Thoracic aorta (tissue), 2 donors: ENCODE data around the gene PML. TPM values are rescaled to one million over a fixed set of nuclear protein-coding genes. Genes with fewer than 3 reads are reported as not detected.
A peak's percentile ranks its signal among the peaks of the same experiment; 100 is the strongest.
"Not testable (repeated sequence)": the region's sequence is repeated elsewhere in the genome, so short reads cannot be mapped to it uniquely, and the experiment has no call there.

Source experiments
- ATAC-seq: fragments of 150-250 bp; one replicate; pipeline ENCODE4 v1.8.0; 2017; ENCODE audit warnings: low read depth; ENCODE audit not compliant: insufficient number of reproducible peaks, low FRiP score
- DNase-seq: peaks from one replicate; pipeline ENCODE4 v3.0.0-alpha.2; 2020; ENCODE audit warnings: low spot score
- H3K27ac ChIP-seq, 2 donors: fragments of 200-600 bp; sonication (generic); 1 replicate in 1 of 2; 2 replicates in 1 of 2; pipeline ENCODE4 v1.5.1; 2016; ENCODE audit warnings: mild to moderate bottlenecking in 2 of 2, moderate library complexity in 2 of 2
- H3K27me3 ChIP-seq: fragments of 200-600 bp; sonication (generic); replicated peaks from 2 replicates; pipeline ENCODE4 v1.6.0; 2016; ENCODE audit warnings: mild to moderate bottlenecking; ENCODE audit not compliant: insufficient read depth
- H3K36me3 ChIP-seq: fragments of 200-600 bp; sonication (generic); one replicate; pipeline ENCODE4 v1.5.1; 2016
- H3K4me1 ChIP-seq, 2 donors: fragments of 200-600 bp; sonication (generic); 1 replicate in 1 of 2; 2 replicates in 1 of 2; pipeline versions ENCODE4 v1.5.1 to v1.6.0; 2016; ENCODE audit warnings: low read depth in 2 of 2, mild to moderate bottlenecking in 1 of 2; ENCODE audit not compliant: control insufficient read depth in 1 of 2
- H3K4me3 ChIP-seq: fragments of 200-600 bp; sonication (generic); 2 replicates; pipeline ENCODE4 v1.5.1; 2016; ENCODE audit warnings: mild to moderate bottlenecking
- H3K9me3 ChIP-seq: fragments of 200-600 bp; sonication (generic); 2 replicates; pipeline ENCODE4 v1.5.1; 2016
- total RNA-seq, 2 donors: library from RNA; depleted of rRNA; stranded (reverse); fragments of >200 nt; gene quantifications; one replicate each; pipeline versions ENCODE4 v1.1.0 to v1.2.3, GENCODE V29; 2016
- TF ChIP-seq, protein P1 (sequence below): fragments of 200-600 bp; sonication (generic); IDR thresholded peaks from one replicate; pipeline ENCODE4 v1.5.1; 2019; ENCODE audit warnings: antibody characterized with exemption

The PML gene
- total RNA-seq, 2 donors from 2014 or later, result 77.2 to 138 TPM

DNA sequence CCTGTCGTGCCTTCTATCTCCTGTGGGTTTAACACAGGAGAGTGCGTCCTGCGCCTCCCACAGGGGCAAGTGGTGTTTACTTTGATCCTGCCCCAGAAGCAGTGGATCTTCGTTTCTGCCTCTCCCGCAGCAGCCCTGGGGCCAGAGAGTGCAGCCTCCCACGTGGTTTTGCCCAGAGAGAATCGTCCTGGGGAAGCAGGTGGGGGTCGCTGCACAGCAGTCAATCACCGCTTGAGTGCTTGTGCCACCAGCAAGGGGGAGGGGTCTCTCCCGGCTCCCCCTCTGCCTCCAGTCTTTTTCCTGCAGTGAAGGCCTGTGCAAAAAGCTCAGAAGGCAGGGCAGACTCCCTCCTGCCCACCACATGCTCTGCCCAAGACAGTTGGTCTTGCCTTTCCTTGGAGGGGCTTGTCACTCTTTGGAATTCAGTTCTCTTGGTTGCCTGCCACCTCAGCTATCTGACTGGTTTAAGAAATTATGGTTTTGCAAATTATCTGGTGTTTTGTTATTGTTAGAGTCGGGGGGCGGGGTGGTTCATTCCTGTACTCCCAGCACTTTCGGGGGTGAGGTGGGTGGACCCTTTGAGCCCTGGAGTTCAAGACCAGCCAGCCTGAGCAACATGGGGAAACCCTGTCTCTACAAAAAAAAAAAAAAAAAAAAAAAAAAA, 29.3 kb upstream of the PML start:
- TF ChIP-seq, protein P1, sequence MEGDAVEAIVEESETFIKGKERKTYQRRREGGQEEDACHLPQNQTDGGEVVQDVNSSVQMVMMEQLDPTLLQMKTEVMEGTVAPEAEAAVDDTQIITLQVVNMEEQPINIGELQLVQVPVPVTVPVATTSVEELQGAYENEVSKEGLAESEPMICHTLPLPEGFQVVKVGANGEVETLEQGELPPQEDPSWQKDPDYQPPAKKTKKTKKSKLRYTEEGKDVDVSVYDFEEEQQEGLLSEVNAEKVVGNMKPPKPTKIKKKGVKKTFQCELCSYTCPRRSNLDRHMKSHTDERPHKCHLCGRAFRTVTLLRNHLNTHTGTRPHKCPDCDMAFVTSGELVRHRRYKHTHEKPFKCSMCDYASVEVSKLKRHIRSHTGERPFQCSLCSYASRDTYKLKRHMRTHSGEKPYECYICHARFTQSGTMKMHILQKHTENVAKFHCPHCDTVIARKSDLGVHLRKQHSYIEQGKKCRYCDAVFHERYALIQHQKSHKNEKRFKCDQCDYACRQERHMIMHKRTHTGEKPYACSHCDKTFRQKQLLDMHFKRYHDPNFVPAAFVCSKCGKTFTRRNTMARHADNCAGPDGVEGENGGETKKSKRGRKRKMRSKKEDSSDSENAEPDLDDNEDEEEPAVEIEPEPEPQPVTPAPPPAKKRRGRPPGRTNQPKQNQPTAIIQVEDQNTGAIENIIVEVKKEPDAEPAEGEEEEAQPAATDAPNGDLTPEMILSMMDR, result peak; percentile 5
- Histone ChIP-seq H3K27me3 (no peaks in the 10 kb centered on the region), H3K27ac (no peak overlapping the region), H3K9me3 (no peaks in the 10 kb centered on the region), H3K4me1 (peaks cover 0 to 7% of the 10 kb centered on the region in 2 donors), H3K4me3 (peak overlapping the region; percentile 47), H3K36me3 (no peaks in the 10 kb centered on the region)
- ATAC-seq (no peak), DNase-seq (no peak)

DNA sequence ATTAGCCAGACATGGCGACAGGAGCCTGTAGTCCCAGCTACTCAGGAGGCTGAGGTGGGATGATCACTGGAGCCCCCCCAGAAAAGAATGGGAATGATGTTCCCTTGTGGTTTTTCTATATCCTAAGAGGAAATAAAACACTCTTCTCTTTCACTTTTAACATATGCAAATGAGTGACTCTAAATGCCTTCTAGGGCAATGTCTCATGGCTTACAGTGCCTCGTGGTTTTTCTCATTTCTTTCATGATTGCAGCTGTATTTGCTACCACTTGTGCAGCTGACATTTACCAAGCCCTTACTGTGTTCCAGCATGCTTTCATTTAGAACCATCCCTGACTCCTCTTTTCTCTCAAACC, 28.8 kb upstream of the PML start:
- Histone ChIP-seq H3K27me3 (no peaks in the 10 kb centered on the region), H3K27ac (no peak overlapping the region)

DNA sequence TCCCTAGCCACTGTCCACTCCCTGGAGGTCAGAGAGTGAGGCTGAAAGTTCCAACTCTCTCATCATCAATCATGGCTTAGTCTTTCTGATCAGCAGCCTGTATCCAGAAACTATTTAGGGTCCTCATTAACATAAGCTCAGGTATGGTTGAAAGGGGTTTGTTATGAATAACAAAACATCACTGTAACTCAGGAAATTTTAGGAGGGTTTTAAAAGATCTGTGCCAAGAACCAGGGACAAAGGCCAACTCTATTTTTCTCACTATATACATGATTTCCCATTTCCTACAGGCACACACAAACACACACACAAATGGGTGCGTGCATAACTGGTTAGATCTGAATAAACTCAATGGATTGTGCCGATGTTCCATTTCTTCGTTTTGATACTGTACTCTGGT, 26.1 kb upstream of the PML start:
- Histone ChIP-seq H3K4me3 (no peak overlapping the region), H3K4me1 (peaks cover 0 to 16% of the 10 kb centered on the region in 2 donors), H3K36me3 (no peaks in the 10 kb centered on the region), H3K27ac (no peak overlapping the region), H3K9me3 (no peaks in the 10 kb centered on the region), H3K27me3 (no peaks in the 10 kb centered on the region)
- TF ChIP-seq, protein P1, result no peak
- DNase-seq (no peak), ATAC-seq (no peak)

More for the DNA sequence above, 28.8 kb upstream of the PML start:
- Histone ChIP-seq H3K9me3 (no peaks in the 10 kb centered on the region), H3K36me3 (no peaks in the 10 kb centered on the region), H3K4me3 (no peak overlapping the region), H3K4me1 (peaks cover 0 to 7% of the 10 kb centered on the region in 2 donors)
- ATAC-seq, result no peak
- DNase-seq, result no peak
- TF ChIP-seq, protein P1, result no peak

DNA sequence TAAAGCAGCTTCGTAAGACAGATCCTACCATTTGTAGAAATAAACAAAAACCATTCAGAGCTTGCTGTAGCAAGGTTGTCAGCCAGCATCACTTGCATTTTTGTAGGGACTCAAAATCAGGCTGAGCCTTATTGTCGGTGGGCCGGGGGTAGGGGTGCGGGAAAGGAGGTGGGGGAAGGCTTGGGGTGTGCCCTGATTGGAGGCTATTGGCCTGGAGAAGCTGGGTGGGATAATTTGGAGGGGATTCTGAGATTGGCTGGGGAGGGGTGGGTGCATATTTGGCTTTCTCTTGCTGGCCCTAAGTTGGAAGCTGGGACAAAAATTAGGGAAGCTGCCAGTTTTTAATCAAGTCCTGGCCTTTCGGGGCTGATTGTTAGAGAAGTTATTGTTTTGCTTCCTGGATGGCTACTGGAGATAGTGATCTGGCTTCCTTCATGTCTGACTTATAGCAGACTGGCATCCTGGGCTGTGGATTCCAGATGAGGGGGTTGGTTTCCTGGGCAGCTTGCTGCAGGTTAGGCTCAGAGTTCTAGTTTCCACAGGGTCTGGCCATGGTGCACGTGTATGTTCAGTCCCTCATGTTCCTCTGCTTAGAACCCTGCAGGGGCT, 25.3 kb upstream of the PML start:
- peaks cover 0 to 17% of the 10 kb centered on the region in 2 donors for H3K4me1 ChIP-seq
- ATAC-seq, result no peak
- no peaks in the 10 kb centered on the region for H3K36me3 ChIP-seq
- H3K4me3 ChIP-seq, result no peak overlapping the region
- H3K9me3 ChIP-seq, result no peaks in the 10 kb centered on the region
- H3K27ac ChIP-seq, result no peak overlapping the region
- H3K27me3 ChIP-seq, result no peaks in the 10 kb centered on the region
- TF ChIP-seq, protein P1, result no peak
- no peak for DNase-seq

DNA sequence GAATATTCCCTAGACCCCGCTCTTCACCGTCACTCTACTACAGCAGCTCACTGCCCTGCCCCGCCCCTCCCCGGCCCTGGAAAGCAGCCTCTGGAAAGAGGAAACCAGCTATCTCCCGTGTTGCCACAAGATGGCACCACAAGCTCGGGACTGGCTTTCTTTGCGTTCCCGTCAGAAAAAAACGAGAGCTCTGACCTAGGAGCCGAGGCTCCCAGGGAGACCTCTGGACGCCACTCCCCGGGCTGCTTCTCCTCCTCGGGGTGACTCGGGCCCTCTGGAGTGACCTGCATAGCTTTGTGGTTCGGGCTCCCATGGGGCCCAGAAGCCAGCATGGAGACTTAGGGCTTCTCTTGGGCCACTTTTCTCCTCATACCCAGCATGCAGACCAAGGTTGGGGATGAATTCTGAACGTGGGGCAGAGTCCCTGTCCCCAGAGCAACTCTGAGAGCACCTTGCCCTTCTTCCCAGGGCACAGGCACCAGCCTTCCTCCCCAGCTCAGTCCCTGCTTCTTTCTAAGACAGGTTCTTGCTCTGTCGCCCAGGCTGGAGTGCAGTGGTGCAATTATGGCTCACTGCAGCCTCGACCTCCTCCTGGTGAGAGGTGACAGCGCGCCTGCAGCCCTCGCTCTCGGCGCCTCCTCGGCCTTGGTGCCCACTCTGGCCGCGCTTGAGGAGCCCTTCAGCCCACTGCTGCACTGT, 21.4 kb upstream of the PML start:
- H3K9me3 ChIP-seq, result no peaks in the 10 kb centered on the region
- peak; percentile 57 for ATAC-seq
- no peaks in the 10 kb centered on the region for H3K27me3 ChIP-seq
- H3K27ac ChIP-seq, result no peak overlapping the region
- DNase-seq, result no peak
- peaks cover 0 to 9% of the 10 kb centered on the region in 2 donors for H3K4me1 ChIP-seq
- TF ChIP-seq, protein P1, result peak; percentile 81
- H3K36me3 ChIP-seq, result no peaks in the 10 kb centered on the region
- H3K4me3 ChIP-seq, result peak overlapping the region; percentile 55

DNA sequence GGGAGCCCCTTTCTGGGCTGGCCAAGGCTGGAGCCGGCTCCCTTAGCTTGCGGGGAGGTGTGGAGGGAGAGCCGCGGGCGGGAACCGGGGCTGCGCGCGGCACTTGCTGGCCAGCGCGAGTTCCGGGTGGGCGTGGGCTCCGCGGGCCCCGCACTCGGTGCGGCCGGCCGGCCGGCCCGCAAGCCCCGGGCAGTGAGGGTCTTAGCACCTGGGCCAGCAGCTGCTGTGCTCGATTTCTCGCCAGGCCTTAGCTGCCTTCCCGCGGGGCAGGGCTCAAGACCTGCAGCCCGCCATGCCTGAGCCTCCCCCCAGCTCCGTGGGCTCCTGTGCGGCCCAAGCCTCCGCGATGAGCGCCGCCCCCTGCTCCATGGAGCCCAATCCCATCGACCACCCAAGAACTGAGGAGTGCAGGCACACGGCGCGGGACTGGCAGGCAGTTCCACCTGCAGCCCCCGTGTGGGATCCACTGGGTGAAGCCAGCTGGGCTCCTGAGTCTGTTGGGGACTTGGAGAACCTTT, 20.8 kb upstream of the PML start:
- H3K9me3 ChIP-seq, H3K4me1 ChIP-seq, H3K27me3 ChIP-seq, DNase-seq, H3K27ac ChIP-seq, H3K36me3 ChIP-seq, ATAC-seq: not testable (repeated sequence)
- H3K4me3 ChIP-seq, result peak overlapping the region; percentile 55

DNA sequence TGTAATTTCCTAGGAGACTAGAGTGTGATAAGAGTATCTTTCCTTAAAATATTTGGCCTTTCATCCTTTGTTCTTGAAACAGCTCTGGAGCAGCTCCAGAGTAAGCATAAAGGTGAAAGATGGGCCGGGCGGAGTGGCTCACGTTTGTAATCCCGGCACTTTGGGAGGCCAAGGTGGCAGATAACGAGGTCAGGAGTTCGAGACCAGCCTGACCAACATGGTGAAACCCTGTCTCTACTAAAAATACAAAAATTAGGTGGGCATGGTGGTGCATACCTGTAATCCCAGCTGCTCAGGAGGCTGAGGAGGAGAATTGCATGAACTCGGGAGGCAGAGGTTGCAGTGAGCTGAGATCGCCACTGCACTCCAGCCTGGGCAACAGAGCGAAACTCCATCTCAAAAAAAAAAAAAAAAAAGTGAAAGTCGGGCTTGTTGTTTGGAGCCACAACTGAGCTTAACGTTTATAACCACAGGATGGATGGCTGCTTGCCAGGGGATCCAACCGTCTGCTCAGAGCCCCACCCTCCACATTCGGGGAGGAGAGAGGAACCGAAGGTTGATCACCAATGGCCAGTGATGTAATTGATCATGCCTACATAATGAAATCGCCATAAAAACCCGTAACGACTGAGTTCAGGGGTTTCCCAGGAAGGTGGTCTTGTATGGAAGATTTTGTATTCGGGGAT, 18.9 kb upstream of the PML start:
- not testable (repeated sequence) for H3K27me3 ChIP-seq, H3K9me3 ChIP-seq, H3K4me3 ChIP-seq, H3K4me1 ChIP-seq, ATAC-seq, H3K27ac ChIP-seq, DNase-seq, H3K36me3 ChIP-seq
